Measurements from ENCODE around the gene CCDC179.

The CCDC179 gene

GRCh38 chr11:22860241-22860640, at the start of gene CCDC179:
TSS of gene CCDC179 (minus strand) at chr11:22860474. CDS start at chr11:22860421, 53 bp downstream.
- no peaks in the 10 kb centered on the region for H3K27me3 ChIP-seq (ENCODE audit: insufficient read depth, low read length)
- H3K36me3 ChIP-seq (ENCODE audit: insufficient read depth, low read depth, low read length): no peaks in the 10 kb centered on the region
- peaks cover 2% of the 10 kb centered on the region; the same call in 1 of the 2 replicates for H3K4me1 ChIP-seq (ENCODE audit: insufficient read depth, low read length)
- no peak within 1 kb of the TSS for H3K9ac ChIP-seq (ENCODE audit: low read depth, low read length)
- no peak within 1 kb of the TSS for H3K4me3 ChIP-seq (ENCODE audit: low read length)
- no peaks in the 10 kb centered on the region for H3K9me3 ChIP-seq (ENCODE audit: insufficient read depth, low read depth, low read length)
- no peak within 1 kb of the TSS for H3K27ac ChIP-seq (ENCODE audit: low read length)

- Histone ChIP-seq H3K9me3 (ENCODE audit: insufficient read depth, low read depth, low read length) (no peaks in the 10 kb centered on the region), H3K4me1 (ENCODE audit: insufficient read depth, low read length) (peaks cover 4% of the 10 kb centered on the region; the same call in 1 of the 2 replicates), H3K27me3 (ENCODE audit: insufficient read depth, low read length) (no peaks in the 10 kb centered on the region), H3K4me3 (ENCODE audit: low read length) (no peak overlapping the region), H3K36me3 (ENCODE audit: insufficient read depth, low read depth, low read length) (no peaks in the 10 kb centered on the region), H3K27ac (ENCODE audit: low read length) (no peak overlapping the region), H3K9ac (ENCODE audit: low read depth, low read length) (no peak overlapping the region)
Observed at GRCh38 chr11:22903782-22904181, 43.5 kb upstream of the CCDC179 start.

GRCh38 chr11:22901603-22902002, 41.3 kb upstream of the CCDC179 start:
- peaks cover 4% of the 10 kb centered on the region; the same call in 1 of the 2 replicates for H3K4me1 ChIP-seq (ENCODE audit: insufficient read depth, low read length)
- H3K4me3 ChIP-seq (ENCODE audit: low read length): no peak overlapping the region
- no peaks in the 10 kb centered on the region for H3K9me3 ChIP-seq (ENCODE audit: insufficient read depth, low read depth, low read length)
- H3K9ac ChIP-seq (ENCODE audit: low read depth, low read length): no peak overlapping the region
- no peaks in the 10 kb centered on the region for H3K36me3 ChIP-seq (ENCODE audit: insufficient read depth, low read depth, low read length)
- no peaks in the 10 kb centered on the region for H3K27me3 ChIP-seq (ENCODE audit: insufficient read depth, low read length)
- H3K27ac ChIP-seq (ENCODE audit: low read length): no peak overlapping the region

- H3K27ac ChIP-seq (ENCODE audit: low read length): no peak overlapping the region
- no peak overlapping the region for H3K4me3 ChIP-seq (ENCODE audit: low read length)
- no peaks in the 10 kb centered on the region for H3K9me3 ChIP-seq (ENCODE audit: insufficient read depth, low read depth, low read length)
- no peak overlapping the region for H3K9ac ChIP-seq (ENCODE audit: low read depth, low read length)
- no peaks in the 10 kb centered on the region for H3K36me3 ChIP-seq (ENCODE audit: insufficient read depth, low read depth, low read length)
- H3K4me1 ChIP-seq (ENCODE audit: insufficient read depth, low read length): peaks cover 4% of the 10 kb centered on the region; the same call in 1 of the 2 replicates
- H3K27me3 ChIP-seq (ENCODE audit: insufficient read depth, low read length): no peaks in the 10 kb centered on the region
Observed at GRCh38 chr11:22900764-22901486, 40.7 kb upstream of the CCDC179 start.

GRCh38 chr11:22898036-22898435, 37.8 kb upstream of the CCDC179 start:
- Histone ChIP-seq H3K4me1 (ENCODE audit: insufficient read depth, low read length) (peaks cover 4% of the 10 kb centered on the region; the same call in 1 of the 2 replicates), H3K36me3 (ENCODE audit: insufficient read depth, low read depth, low read length) (no peaks in the 10 kb centered on the region), H3K9ac (ENCODE audit: low read depth, low read length) (no peak overlapping the region), H3K4me3 (ENCODE audit: low read length) (no peak overlapping the region), H3K9me3 (ENCODE audit: insufficient read depth, low read depth, low read length) (no peaks in the 10 kb centered on the region), H3K27ac (ENCODE audit: low read length) (no peak overlapping the region), H3K27me3 (ENCODE audit: insufficient read depth, low read length) (no peaks in the 10 kb centered on the region)

- Histone ChIP-seq H3K9me3 (ENCODE audit: insufficient read depth, low read depth, low read length) (no peaks in the 10 kb centered on the region), H3K4me1 (ENCODE audit: insufficient read depth, low read length) (no peaks in the 10 kb centered on the region), H3K4me3 (ENCODE audit: low read length) (no peak overlapping the region), H3K27ac (ENCODE audit: low read length) (no peak overlapping the region), H3K27me3 (ENCODE audit: insufficient read depth, low read length) (no peaks in the 10 kb centered on the region), H3K9ac (ENCODE audit: low read depth, low read length) (no peak overlapping the region), H3K36me3 (ENCODE audit: insufficient read depth, low read depth, low read length) (no peaks in the 10 kb centered on the region)
Observed at GRCh38 chr11:22890227-22890626, 30.0 kb upstream of the CCDC179 start.

GRCh38 chr11:22884217-22884616, 23.9 kb upstream of the CCDC179 start:
- H3K4me1 ChIP-seq (ENCODE audit: insufficient read depth, low read length): peaks cover 4% of the 10 kb centered on the region; the same call in 1 of the 2 replicates
- H3K27ac ChIP-seq (ENCODE audit: low read length): no peak overlapping the region
- no peaks in the 10 kb centered on the region for H3K36me3 ChIP-seq (ENCODE audit: insufficient read depth, low read depth, low read length)
- H3K9me3 ChIP-seq (ENCODE audit: insufficient read depth, low read depth, low read length): no peaks in the 10 kb centered on the region
- no peak overlapping the region for H3K4me3 ChIP-seq (ENCODE audit: low read length)
- H3K9ac ChIP-seq (ENCODE audit: low read depth, low read length): no peak overlapping the region
- no peaks in the 10 kb centered on the region for H3K27me3 ChIP-seq (ENCODE audit: insufficient read depth, low read length)

- Histone ChIP-seq H3K27ac (ENCODE audit: low read length) (no peak overlapping the region), H3K4me1 (ENCODE audit: insufficient read depth, low read length) (no peaks in the 10 kb centered on the region), H3K27me3 (ENCODE audit: insufficient read depth, low read length) (no peaks in the 10 kb centered on the region), H3K9me3 (ENCODE audit: insufficient read depth, low read depth, low read length) (no peaks in the 10 kb centered on the region), H3K36me3 (ENCODE audit: insufficient read depth, low read depth, low read length) (no peaks in the 10 kb centered on the region), H3K9ac (ENCODE audit: low read depth, low read length) (no peak overlapping the region), H3K4me3 (ENCODE audit: low read length) (no peak overlapping the region)
Observed at GRCh38 chr11:22879630-22880029, 19.4 kb upstream of the CCDC179 start.

- Histone ChIP-seq H3K27me3 (ENCODE audit: insufficient read depth, low read length) (no peaks in the 10 kb centered on the region), H3K4me1 (ENCODE audit: insufficient read depth, low read length) (no peaks in the 10 kb centered on the region), H3K27ac (ENCODE audit: low read length) (no peak overlapping the region), H3K9ac (ENCODE audit: low read depth, low read length) (no peak overlapping the region), H3K4me3 (ENCODE audit: low read length) (no peak overlapping the region), H3K9me3 (ENCODE audit: insufficient read depth, low read depth, low read length) (no peaks in the 10 kb centered on the region), H3K36me3 (ENCODE audit: insufficient read depth, low read depth, low read length) (no peaks in the 10 kb centered on the region)
Observed at GRCh38 chr11:22878604-22879003, 18.3 kb upstream of the CCDC179 start.

GRCh38 chr11:22878039-22878438, 17.8 kb upstream of the CCDC179 start:
- Histone ChIP-seq H3K9ac (ENCODE audit: low read depth, low read length) (no peak overlapping the region), H3K27me3 (ENCODE audit: insufficient read depth, low read length) (no peaks in the 10 kb centered on the region), H3K4me1 (ENCODE audit: insufficient read depth, low read length) (no peaks in the 10 kb centered on the region), H3K27ac (ENCODE audit: low read length) (no peak overlapping the region), H3K9me3 (ENCODE audit: insufficient read depth, low read depth, low read length) (no peaks in the 10 kb centered on the region), H3K4me3 (ENCODE audit: low read length) (no peak overlapping the region), H3K36me3 (ENCODE audit: insufficient read depth, low read depth, low read length) (no peaks in the 10 kb centered on the region)

- no peaks in the 10 kb centered on the region for H3K9me3 ChIP-seq (ENCODE audit: insufficient read depth, low read depth, low read length)
- H3K4me3 ChIP-seq (ENCODE audit: low read length): no peak overlapping the region
- H3K9ac ChIP-seq (ENCODE audit: low read depth, low read length): no peak overlapping the region
- no peaks in the 10 kb centered on the region for H3K27me3 ChIP-seq (ENCODE audit: insufficient read depth, low read length)
- no peak overlapping the region for H3K27ac ChIP-seq (ENCODE audit: low read length)
- no peaks in the 10 kb centered on the region for H3K4me1 ChIP-seq (ENCODE audit: insufficient read depth, low read length)
- H3K36me3 ChIP-seq (ENCODE audit: insufficient read depth, low read depth, low read length): no peaks in the 10 kb centered on the region
Observed at GRCh38 chr11:22875869-22876473, 15.7 kb upstream of the CCDC179 start.

GRCh38 chr11:22869325-22869724, 9.1 kb upstream of the CCDC179 start:
- Histone ChIP-seq H3K36me3 (ENCODE audit: insufficient read depth, low read depth, low read length) (no peaks in the 10 kb centered on the region), H3K4me1 (ENCODE audit: insufficient read depth, low read length) (no peaks in the 10 kb centered on the region), H3K9ac (ENCODE audit: low read depth, low read length) (no peak overlapping the region), H3K9me3 (ENCODE audit: insufficient read depth, low read depth, low read length) (no peaks in the 10 kb centered on the region), H3K4me3 (ENCODE audit: low read length) (no peak overlapping the region), H3K27ac (ENCODE audit: low read length) (no peak overlapping the region), H3K27me3 (ENCODE audit: insufficient read depth, low read length) (no peaks in the 10 kb centered on the region)
